ENCODE measurements around the gene PANX2. TPM values are rescaled to one million over a fixed set of nuclear protein-coding genes. Genes with fewer than 3 reads are reported as not detected.

Gene PANX2
- total and polyA plus RNA-seq, 2 of the 13 experiments (the other 11 are each of a cell fraction or from before 2014, with no cell fraction given), result 0.15 to 1.1 TPM

- no peak for TF ChIP-seq ZBTB7A (CRISPR knock-in tag; IDR thresholded peaks at IDR 0.05)
- no peak for TF ChIP-seq XBP1 (CRISPR knock-in tag; IDR thresholded peaks at IDR 0.05)
- TF ChIP-seq ZNF879 (CRISPR knock-in tag; IDR thresholded peaks at IDR 0.05), result no peak
- no peak for TF ChIP-seq PAF1 (CRISPR knock-in tag; IDR thresholded peaks at IDR 0.05)
- no peak for TF ChIP-seq ZKSCAN8 (CRISPR knock-in tag; IDR thresholded peaks at IDR 0.05; ENCODE audit: borderline replicate concordance)
- TF ChIP-seq ZNF136 (CRISPR knock-in tag; IDR thresholded peaks at IDR 0.05; ENCODE audit: low read depth), result no peak
- TF ChIP-seq KDM1A (CRISPR knock-in tag; IDR thresholded peaks at IDR 0.05), result no peak
- TF ChIP-seq ZNF329 (CRISPR knock-in tag; IDR thresholded peaks at IDR 0.05; ENCODE audit: low read depth), result no peak
- TF ChIP-seq CREB3 (CRISPR knock-in tag; IDR thresholded peaks at IDR 0.05), result no peak
- no peak for TF ChIP-seq PHF21A (CRISPR knock-in tag; IDR thresholded peaks at IDR 0.05)
- TF ChIP-seq ZNF34 (CRISPR knock-in tag; IDR thresholded peaks at IDR 0.05; ENCODE audit: borderline replicate concordance), result no peak
- no peak for TF ChIP-seq FOXJ3 (CRISPR knock-in tag; IDR thresholded peaks at IDR 0.05; ENCODE audit: borderline replicate concordance)
- no peak for TF ChIP-seq JARID2 (CRISPR knock-in tag; IDR thresholded peaks at IDR 0.05; ENCODE audit: insufficient replicate concordance)
- no peak for TF ChIP-seq ZNF781 (CRISPR knock-in tag; IDR thresholded peaks at IDR 0.05; ENCODE audit: borderline replicate concordance, not compliant biosample characterization)
- peak; percentile 76; the same call in 1 of the 2 replicates for TF ChIP-seq GMEB1 (CRISPR knock-in tag; IDR thresholded peaks at IDR 0.05; ENCODE audit: borderline replicate concordance)
- TF ChIP-seq SMARCE1 (IDR thresholded peaks at IDR 0.05; ENCODE audit: borderline replicate concordance), result no peak
- no peak for TF ChIP-seq ZBTB46 (CRISPR knock-in tag; IDR thresholded peaks at IDR 0.05; ENCODE audit: borderline replicate concordance)
- TF ChIP-seq RARG (CRISPR knock-in tag; IDR thresholded peaks at IDR 0.05; ENCODE audit: low read depth), result no peak
- TF ChIP-seq MYC (CRISPR knock-in tag; IDR thresholded peaks at IDR 0.05; ENCODE audit: borderline replicate concordance), result no peak
- no peak for TF ChIP-seq HNRNPH1 (optimal IDR thresholded peaks at IDR 0.05; ENCODE audit: low read depth, low read length)
- TF ChIP-seq SOX6 (IDR thresholded peaks at IDR 0.05), result no peak
- no peak for TF ChIP-seq SOX6 (CRISPR knock-in tag; IDR thresholded peaks at IDR 0.05)
- TF ChIP-seq FOXA3 (CRISPR knock-in tag; IDR thresholded peaks at IDR 0.05), result no peak
- TF ChIP-seq ZNF639 (CRISPR knock-in tag; conservative IDR thresholded peaks at IDR 0.05), result no peak
- no peak for TF ChIP-seq NR1H2 (CRISPR knock-in tag; IDR thresholded peaks at IDR 0.05; ENCODE audit: borderline replicate concordance, low read depth)
- no peak for TF ChIP-seq RFX1 (IDR thresholded peaks at IDR 0.05)
Measured at GRCh38 chr22:50200461-50201190, 30.1 kb downstream of the PANX2 start, which contains the start of gene SELENOO (continued).

Measured in HepG2 (cell line).